ENCODE measurements around the gene IL9R.
A peak's percentile ranks its signal among the peaks of the same experiment; 100 is the strongest.

Gene IL9R

DNA sequence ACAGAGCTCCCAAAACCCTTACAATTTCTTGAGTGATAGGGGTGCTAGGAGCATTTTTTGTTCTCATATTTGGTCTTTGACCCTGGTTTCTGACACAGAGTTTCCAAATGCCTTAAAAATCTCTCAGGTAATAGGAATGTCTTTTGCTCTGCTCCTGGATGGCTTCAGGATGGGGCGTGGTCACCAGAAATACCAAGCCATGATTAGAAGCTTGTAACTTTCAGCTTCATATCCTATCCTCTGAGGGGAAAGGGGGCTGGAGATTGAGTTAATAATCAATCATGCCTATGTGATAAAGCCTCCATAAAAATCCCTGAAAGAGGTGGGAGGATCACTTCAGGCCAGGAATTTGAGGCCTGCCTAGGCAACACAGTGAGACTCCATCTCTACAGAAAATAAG is 34.6 kb upstream of the IL9R start:
- H3K27ac ChIP-seq (ENCODE audit: low read depth, low read length, poor library complexity, severe bottlenecking) = no peak overlapping the region
- no peak overlapping the region for H2AFZ ChIP-seq (ENCODE audit: low read length)
- no peak overlapping the region for H3K4me2 ChIP-seq (ENCODE audit: low read length)
- H3K27me3 ChIP-seq (ENCODE audit: insufficient read depth, low read length) = no peaks in the 10 kb centered on the region
- H3K4me1 ChIP-seq (ENCODE audit: insufficient read depth, low read length, severe bottlenecking) = no peaks in the 10 kb centered on the region
- H3K36me3 ChIP-seq (ENCODE audit: insufficient read depth, low read length) = no peaks in the 10 kb centered on the region
- TF ChIP-seq, protein P1, sequence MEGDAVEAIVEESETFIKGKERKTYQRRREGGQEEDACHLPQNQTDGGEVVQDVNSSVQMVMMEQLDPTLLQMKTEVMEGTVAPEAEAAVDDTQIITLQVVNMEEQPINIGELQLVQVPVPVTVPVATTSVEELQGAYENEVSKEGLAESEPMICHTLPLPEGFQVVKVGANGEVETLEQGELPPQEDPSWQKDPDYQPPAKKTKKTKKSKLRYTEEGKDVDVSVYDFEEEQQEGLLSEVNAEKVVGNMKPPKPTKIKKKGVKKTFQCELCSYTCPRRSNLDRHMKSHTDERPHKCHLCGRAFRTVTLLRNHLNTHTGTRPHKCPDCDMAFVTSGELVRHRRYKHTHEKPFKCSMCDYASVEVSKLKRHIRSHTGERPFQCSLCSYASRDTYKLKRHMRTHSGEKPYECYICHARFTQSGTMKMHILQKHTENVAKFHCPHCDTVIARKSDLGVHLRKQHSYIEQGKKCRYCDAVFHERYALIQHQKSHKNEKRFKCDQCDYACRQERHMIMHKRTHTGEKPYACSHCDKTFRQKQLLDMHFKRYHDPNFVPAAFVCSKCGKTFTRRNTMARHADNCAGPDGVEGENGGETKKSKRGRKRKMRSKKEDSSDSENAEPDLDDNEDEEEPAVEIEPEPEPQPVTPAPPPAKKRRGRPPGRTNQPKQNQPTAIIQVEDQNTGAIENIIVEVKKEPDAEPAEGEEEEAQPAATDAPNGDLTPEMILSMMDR (IDR thresholded peaks at IDR 0.05; ENCODE audit: low read length) = no peak
- no peak for TF ChIP-seq EZH2 (IDR thresholded peaks at IDR 0.05; ENCODE audit: borderline replicate concordance, low read length)
- H4K20me1 ChIP-seq (ENCODE audit: insufficient read depth, low read length) = no peaks in the 10 kb centered on the region
- H3K9me3 ChIP-seq (ENCODE audit: low read length) = no peaks in the 10 kb centered on the region
- no peaks in the 10 kb centered on the region for H3F3A ChIP-seq (ENCODE audit: insufficient read depth, low read length)
- H3K79me2 ChIP-seq (ENCODE audit: insufficient read depth, low read length) = no peaks in the 10 kb centered on the region
- no peak overlapping the region for H3K9ac ChIP-seq (ENCODE audit: low read length)
- H3K9me2 ChIP-seq (ENCODE audit: low read depth, low read length) = no peaks in the 10 kb centered on the region
- H3K4me3 ChIP-seq (ENCODE audit: low read depth, low read length, poor library complexity, severe bottlenecking) = no peak overlapping the region

DNA sequence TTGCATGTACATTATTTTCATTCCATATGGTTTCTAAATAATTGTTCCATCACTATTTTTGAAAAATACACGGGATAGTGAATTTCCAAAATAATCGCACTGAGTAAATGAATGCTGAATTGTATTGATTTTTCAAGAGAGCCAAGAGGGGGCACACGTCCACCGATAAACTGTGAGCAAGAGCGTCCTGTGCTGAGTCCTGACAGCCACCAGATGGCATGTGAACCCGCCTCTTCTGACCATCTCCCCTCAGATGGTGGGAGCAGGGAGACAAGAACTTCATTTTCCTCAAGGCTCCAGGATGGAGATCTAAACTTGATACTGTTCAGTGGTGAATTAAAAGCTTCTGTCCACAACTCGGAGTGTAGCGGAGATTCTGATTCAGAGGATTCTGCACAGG is 30.6 kb upstream of the IL9R start:
- Histone ChIP-seq H3K4me2 (ENCODE audit: low read length) (no peak overlapping the region), H3K9ac (ENCODE audit: low read length) (no peak overlapping the region), H2AFZ (ENCODE audit: low read length) (no peak overlapping the region), H3K27ac (ENCODE audit: low read depth, low read length, poor library complexity, severe bottlenecking) (no peak overlapping the region), H3K27me3 (ENCODE audit: insufficient read depth, low read length) (no peaks in the 10 kb centered on the region), H3K36me3 (ENCODE audit: insufficient read depth, low read length) (no peaks in the 10 kb centered on the region), H3K9me2 (ENCODE audit: low read depth, low read length) (no peaks in the 10 kb centered on the region), H3K4me1 (ENCODE audit: insufficient read depth, low read length, severe bottlenecking) (no peaks in the 10 kb centered on the region), H3K79me2 (ENCODE audit: insufficient read depth, low read length) (no peaks in the 10 kb centered on the region), H3K9me3 (ENCODE audit: low read length) (no peaks in the 10 kb centered on the region), H3F3A (ENCODE audit: insufficient read depth, low read length) (no peaks in the 10 kb centered on the region), H3K4me3 (ENCODE audit: low read depth, low read length, poor library complexity, severe bottlenecking) (no peak overlapping the region), H4K20me1 (ENCODE audit: insufficient read depth, low read length) (no peaks in the 10 kb centered on the region)
- no peak for TF ChIP-seq EZH2 (IDR thresholded peaks at IDR 0.05; ENCODE audit: borderline replicate concordance, low read length)
- TF ChIP-seq, protein P1 (IDR thresholded peaks at IDR 0.05; ENCODE audit: low read length) = peak; percentile 97

DNA sequence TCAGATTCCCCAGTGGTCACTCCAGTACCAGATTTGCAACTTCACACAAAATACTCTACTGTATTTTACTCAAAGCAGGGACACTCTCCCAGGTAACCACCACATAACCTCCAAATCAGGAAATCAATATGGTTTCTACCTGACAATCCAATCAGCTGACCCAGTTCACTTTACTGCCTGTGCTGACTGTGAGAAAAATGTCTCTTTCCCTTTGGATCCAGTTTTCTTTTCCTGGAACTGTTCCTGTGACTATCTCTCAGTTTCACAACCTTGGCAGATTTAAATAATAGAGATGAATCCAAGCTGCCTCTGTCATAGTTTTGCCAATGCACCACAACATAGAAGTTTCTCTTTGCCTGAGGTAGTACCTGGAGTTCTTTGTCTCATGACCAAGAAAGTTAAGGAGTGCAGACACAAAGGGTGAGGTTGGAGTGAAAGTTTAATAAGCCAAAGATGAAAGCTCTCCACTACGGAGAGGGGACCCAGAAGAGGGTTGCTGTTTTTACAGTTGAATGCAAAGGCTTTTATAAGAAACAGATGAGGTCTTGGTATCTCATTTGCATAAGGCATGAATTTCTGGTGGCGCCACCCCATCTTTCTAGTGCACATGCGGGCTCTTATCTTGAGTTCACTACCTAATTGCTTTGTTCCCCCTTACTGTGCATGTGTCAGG is 29.7 kb upstream of the IL9R start:
- no peaks in the 10 kb centered on the region for H3K27me3 ChIP-seq (ENCODE audit: insufficient read depth, low read length)
- no peaks in the 10 kb centered on the region for H3K79me2 ChIP-seq (ENCODE audit: insufficient read depth, low read length)
- H3K36me3 ChIP-seq (ENCODE audit: insufficient read depth, low read length) = no peaks in the 10 kb centered on the region
- H3K9me2 ChIP-seq (ENCODE audit: low read depth, low read length) = no peaks in the 10 kb centered on the region
- H3K4me1 ChIP-seq (ENCODE audit: insufficient read depth, low read length, severe bottlenecking) = no peaks in the 10 kb centered on the region
- H3K9ac ChIP-seq (ENCODE audit: low read length) = no peak overlapping the region
- no peaks in the 10 kb centered on the region for H3F3A ChIP-seq (ENCODE audit: insufficient read depth, low read length)
- TF ChIP-seq, protein P1 (IDR thresholded peaks at IDR 0.05; ENCODE audit: low read length) = no peak
- no peak for TF ChIP-seq EZH2 (IDR thresholded peaks at IDR 0.05; ENCODE audit: borderline replicate concordance, low read length)
- H4K20me1 ChIP-seq (ENCODE audit: insufficient read depth, low read length) = no peaks in the 10 kb centered on the region
- no peak overlapping the region for H3K4me2 ChIP-seq (ENCODE audit: low read length)
- H2AFZ ChIP-seq (ENCODE audit: low read length) = no peak overlapping the region
- H3K9me3 ChIP-seq (ENCODE audit: low read length) = no peaks in the 10 kb centered on the region
- no peak overlapping the region for H3K27ac ChIP-seq (ENCODE audit: low read depth, low read length, poor library complexity, severe bottlenecking)
- H3K4me3 ChIP-seq (ENCODE audit: low read depth, low read length, poor library complexity, severe bottlenecking) = no peak overlapping the region

Data from OCI-LY1 (cell line).